HL-60 (cell line): Measurements from ENCODE around the gene IFFO2.

Experiments
- DNase-seq, 2 experiments: peaks; one replicate each; pipeline ENCODE4 v3.0.0-alpha.2; 2010 to 2020; ENCODE audit warnings: low read depth in 1 of 2, low spot score in 1 of 2
- H3K27ac ChIP-seq: fragments of 250-450 bp; sonication (Bioruptor Pico); replicated peaks from 2 replicates; pipeline ENCODE4 v1.5.1; 2020; ENCODE audit warnings: mild to moderate bottlenecking, moderate library complexity
- H3K27me3 ChIP-seq: fragments of 250-450 bp; sonication (Bioruptor Pico); 2 replicates; pipeline ENCODE4 v1.5.1; 2021; ENCODE audit warnings: mild to moderate bottlenecking, moderate library complexity; ENCODE audit not compliant: insufficient read depth, poor library complexity, severe bottlenecking
- H3K4me3 ChIP-seq: replicated peaks from 2 replicates; pipeline ENCODE4 v1.5.1; 2011; ENCODE audit warnings: mild to moderate bottlenecking, control low read depth, low read length; ENCODE audit not compliant: insufficient read depth
- GABPA ChIP-seq: IDR thresholded peaks from 2 replicates; pipeline ENCODE4 v1.6.1; 2012; ENCODE audit warnings: low read depth
- POLR2AphosphoS5 ChIP-seq: IDR thresholded peaks from 2 replicates; pipeline ENCODE4 v1.6.1; 2012; ENCODE audit warnings: low read depth
- SPI1 ChIP-seq: IDR thresholded peaks from 2 replicates; pipeline ENCODE4 v1.6.1; 2012; ENCODE audit warnings: low read depth, mild to moderate bottlenecking, borderline replicate concordance
- TF ChIP-seq, protein P1 (sequence below): IDR thresholded peaks from one replicate; pipeline ENCODE4 v1.5.1; 2011; ENCODE audit warnings: low read length, control low read depth, inconsistent platforms; ENCODE audit not compliant: insufficient read depth
- TF ChIP-seq, protein P2 (sequence below): IDR thresholded peaks from 2 replicates; pipeline ENCODE4 v1.6.1; 2012; ENCODE audit warnings: low read depth; ENCODE audit not compliant: insufficient replicate concordance

Gene IFFO2

DNA sequence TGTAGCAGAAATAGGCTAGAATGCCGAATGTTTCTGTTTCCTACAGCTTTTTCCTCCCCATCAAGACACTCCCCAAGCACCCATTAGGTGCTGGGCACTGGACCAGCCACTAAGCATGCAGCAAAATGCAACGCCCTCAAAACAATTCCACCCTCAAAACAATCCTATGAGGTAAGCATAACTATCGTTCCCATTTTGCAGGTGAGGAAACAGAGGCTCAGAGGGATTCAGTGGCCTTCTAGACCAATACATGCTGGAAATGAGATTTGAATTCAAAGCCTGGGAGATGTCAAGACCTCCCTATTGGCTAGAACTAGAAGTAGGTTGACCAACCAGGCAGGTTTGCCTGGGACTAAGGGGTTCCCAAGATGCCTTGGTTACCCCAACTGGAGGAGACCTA, 43.9 kb downstream of the IFFO2 start:
- H3K27me3 ChIP-seq = no peaks in the 10 kb centered on the region
- TF ChIP-seq, protein P1, sequence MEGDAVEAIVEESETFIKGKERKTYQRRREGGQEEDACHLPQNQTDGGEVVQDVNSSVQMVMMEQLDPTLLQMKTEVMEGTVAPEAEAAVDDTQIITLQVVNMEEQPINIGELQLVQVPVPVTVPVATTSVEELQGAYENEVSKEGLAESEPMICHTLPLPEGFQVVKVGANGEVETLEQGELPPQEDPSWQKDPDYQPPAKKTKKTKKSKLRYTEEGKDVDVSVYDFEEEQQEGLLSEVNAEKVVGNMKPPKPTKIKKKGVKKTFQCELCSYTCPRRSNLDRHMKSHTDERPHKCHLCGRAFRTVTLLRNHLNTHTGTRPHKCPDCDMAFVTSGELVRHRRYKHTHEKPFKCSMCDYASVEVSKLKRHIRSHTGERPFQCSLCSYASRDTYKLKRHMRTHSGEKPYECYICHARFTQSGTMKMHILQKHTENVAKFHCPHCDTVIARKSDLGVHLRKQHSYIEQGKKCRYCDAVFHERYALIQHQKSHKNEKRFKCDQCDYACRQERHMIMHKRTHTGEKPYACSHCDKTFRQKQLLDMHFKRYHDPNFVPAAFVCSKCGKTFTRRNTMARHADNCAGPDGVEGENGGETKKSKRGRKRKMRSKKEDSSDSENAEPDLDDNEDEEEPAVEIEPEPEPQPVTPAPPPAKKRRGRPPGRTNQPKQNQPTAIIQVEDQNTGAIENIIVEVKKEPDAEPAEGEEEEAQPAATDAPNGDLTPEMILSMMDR = no peak
- no peak for TF ChIP-seq POLR2AphosphoS5
- no peak for TF ChIP-seq SPI1
- TF ChIP-seq, protein P2, sequence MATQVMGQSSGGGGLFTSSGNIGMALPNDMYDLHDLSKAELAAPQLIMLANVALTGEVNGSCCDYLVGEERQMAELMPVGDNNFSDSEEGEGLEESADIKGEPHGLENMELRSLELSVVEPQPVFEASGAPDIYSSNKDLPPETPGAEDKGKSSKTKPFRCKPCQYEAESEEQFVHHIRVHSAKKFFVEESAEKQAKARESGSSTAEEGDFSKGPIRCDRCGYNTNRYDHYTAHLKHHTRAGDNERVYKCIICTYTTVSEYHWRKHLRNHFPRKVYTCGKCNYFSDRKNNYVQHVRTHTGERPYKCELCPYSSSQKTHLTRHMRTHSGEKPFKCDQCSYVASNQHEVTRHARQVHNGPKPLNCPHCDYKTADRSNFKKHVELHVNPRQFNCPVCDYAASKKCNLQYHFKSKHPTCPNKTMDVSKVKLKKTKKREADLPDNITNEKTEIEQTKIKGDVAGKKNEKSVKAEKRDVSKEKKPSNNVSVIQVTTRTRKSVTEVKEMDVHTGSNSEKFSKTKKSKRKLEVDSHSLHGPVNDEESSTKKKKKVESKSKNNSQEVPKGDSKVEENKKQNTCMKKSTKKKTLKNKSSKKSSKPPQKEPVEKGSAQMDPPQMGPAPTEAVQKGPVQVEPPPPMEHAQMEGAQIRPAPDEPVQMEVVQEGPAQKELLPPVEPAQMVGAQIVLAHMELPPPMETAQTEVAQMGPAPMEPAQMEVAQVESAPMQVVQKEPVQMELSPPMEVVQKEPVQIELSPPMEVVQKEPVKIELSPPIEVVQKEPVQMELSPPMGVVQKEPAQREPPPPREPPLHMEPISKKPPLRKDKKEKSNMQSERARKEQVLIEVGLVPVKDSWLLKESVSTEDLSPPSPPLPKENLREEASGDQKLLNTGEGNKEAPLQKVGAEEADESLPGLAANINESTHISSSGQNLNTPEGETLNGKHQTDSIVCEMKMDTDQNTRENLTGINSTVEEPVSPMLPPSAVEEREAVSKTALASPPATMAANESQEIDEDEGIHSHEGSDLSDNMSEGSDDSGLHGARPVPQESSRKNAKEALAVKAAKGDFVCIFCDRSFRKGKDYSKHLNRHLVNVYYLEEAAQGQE = no peak
- no peak for TF ChIP-seq GABPA
- no peak overlapping the region for H3K27ac ChIP-seq
- DNase-seq = no peak
- no peak overlapping the region for H3K4me3 ChIP-seq

GRCh38 chr1:18908911-18909771, 47.3 kb downstream of the IFFO2 start:
- peak overlapping the region; percentile 83 for H3K27ac ChIP-seq
- DNase-seq = no peak
- no peak overlapping the region for H3K4me3 ChIP-seq
- H3K27me3 ChIP-seq = no peaks in the 10 kb centered on the region
- TF ChIP-seq, protein P1 = no peak
- TF ChIP-seq, protein P2 = no peak
- TF ChIP-seq SPI1 = no peak
- TF ChIP-seq GABPA = no peak
- no peak for TF ChIP-seq POLR2AphosphoS5

GRCh38 chr1:18907917-18908845, 48.3 kb downstream of the IFFO2 start:
- peak in 1 of 2 experiments; percentile 87 for DNase-seq
- Histone ChIP-seq H3K27me3 (no peaks in the 10 kb centered on the region), H3K27ac (peak overlapping the region; percentile 83), H3K4me3 (no peak overlapping the region)
- TF ChIP-seq, protein P1 = no peak
- TF ChIP-seq GABPA = no peak
- no peak for TF ChIP-seq POLR2AphosphoS5
- TF ChIP-seq, protein P2 = no peak
- no peak for TF ChIP-seq SPI1
